H9 (cell line): ENCODE measurements around the gene RAB5IF. TPM values are rescaled to one million over a fixed set of nuclear protein-coding genes. Genes with fewer than 3 reads are reported as not detected.
"Not testable (repeated sequence)": the region's sequence is repeated elsewhere in the genome, so short reads cannot be mapped to it uniquely, and the experiment has no call there.

ENCODE experiments used
- DNase-seq: peaks from one replicate; pipeline ENCODE4 v3.0.0-alpha.2; 2017
- H2AFZ ChIP-seq: one replicate; pipeline ENCODE4 v1.6.1; 2013; ENCODE audit warnings: mild to moderate bottlenecking, low read length, control low read depth, moderate library complexity
- H2AK5ac ChIP-seq: 2 replicates; pipeline ENCODE4 v1.6.1; 2013; ENCODE audit warnings: low read length, control low read depth, mixed read lengths; ENCODE audit not compliant: insufficient read length
- H2BK120ac ChIP-seq: one replicate; pipeline ENCODE4 v1.6.1; 2013; ENCODE audit warnings: low read depth, mild to moderate bottlenecking, low read length, control low read depth, inconsistent platforms; ENCODE audit not compliant: poor library complexity, severe bottlenecking
- H2BK12ac ChIP-seq: 2 replicates; pipeline ENCODE4 v1.6.1; 2013; ENCODE audit warnings: low read length, control low read depth, mixed read lengths, low read depth; ENCODE audit not compliant: insufficient read length
- H2BK15ac ChIP-seq: 2 replicates; pipeline ENCODE4 v1.6.1; 2013; ENCODE audit warnings: low read depth, low read length, control low read depth
- H2BK20ac ChIP-seq: one replicate; pipeline ENCODE4 v1.6.1; 2013; ENCODE audit warnings: low read depth, mild to moderate bottlenecking, low read length, control low read depth, inconsistent platforms; ENCODE audit not compliant: poor library complexity, severe bottlenecking
- H2BK5ac ChIP-seq: 2 replicates; pipeline ENCODE4 v1.6.1; 2013; ENCODE audit warnings: low read length, control low read depth, mixed read lengths; ENCODE audit not compliant: insufficient read length
- H3K14ac ChIP-seq: 2 replicates; pipeline ENCODE4 v1.6.1; 2013; ENCODE audit warnings: low read length, control low read depth; ENCODE audit not compliant: insufficient read depth
- H3K18ac ChIP-seq: 2 replicates; pipeline ENCODE4 v1.6.1; 2013; ENCODE audit warnings: low read depth, mild to moderate bottlenecking, mixed read lengths, low read length, control low read depth; ENCODE audit not compliant: insufficient read length
- H3K23ac ChIP-seq: 2 replicates; pipeline ENCODE4 v1.6.1; 2013; ENCODE audit warnings: low read length, control low read depth, mixed read lengths, low read depth; ENCODE audit not compliant: insufficient read length
- H3K23me2 ChIP-seq: 2 replicates; pipeline ENCODE4 v1.6.1; 2013; ENCODE audit warnings: low read depth, mild to moderate bottlenecking, mixed read lengths, low read length, control low read depth; ENCODE audit not compliant: insufficient read length, poor library complexity, severe bottlenecking
- H3K27ac ChIP-seq: 2 replicates; pipeline ENCODE4 v1.5.1; 2013; ENCODE audit warnings: low read length, control low read depth, mixed read lengths, low read depth; ENCODE audit not compliant: insufficient read length
- H3K27me3 ChIP-seq: 2 replicates; pipeline ENCODE4 v1.6.1; 2013; ENCODE audit warnings: low read length, control low read depth, inconsistent platforms; ENCODE audit not compliant: insufficient read depth
- H3K4ac ChIP-seq: 2 replicates; pipeline ENCODE4 v1.6.1; 2013; ENCODE audit warnings: low read depth, mild to moderate bottlenecking, control low read depth, inconsistent platforms, low read length, moderate library complexity
- H3K4me1 ChIP-seq: 2 replicates; pipeline ENCODE4 v1.6.1; 2013; ENCODE audit warnings: low read length, control low read depth, inconsistent platforms; ENCODE audit not compliant: insufficient read depth
- H3K4me2 ChIP-seq: 2 replicates; pipeline ENCODE4 v1.6.1; 2013; ENCODE audit warnings: low read length, control low read depth, mixed read lengths; ENCODE audit not compliant: insufficient read length, insufficient read depth
- H3K56ac ChIP-seq: 2 replicates; pipeline ENCODE4 v1.6.1; 2013; ENCODE audit warnings: low read depth, mild to moderate bottlenecking, mixed read lengths, low read length, control low read depth; ENCODE audit not compliant: insufficient read length
- H3K79me1 ChIP-seq: 2 replicates; pipeline ENCODE4 v1.6.1; 2013; ENCODE audit warnings: low read depth, mild to moderate bottlenecking, moderate library complexity, low read length, control low read depth, inconsistent platforms; ENCODE audit not compliant: insufficient read depth, poor library complexity, severe bottlenecking
- H3K79me2 ChIP-seq: 2 replicates; pipeline ENCODE4 v1.6.1; 2013; ENCODE audit warnings: low read length, control low read depth, inconsistent platforms; ENCODE audit not compliant: insufficient read depth
- H3K9ac ChIP-seq: 2 replicates; pipeline ENCODE4 v1.6.1; 2013; ENCODE audit warnings: low read length, control low read depth, mixed read lengths; ENCODE audit not compliant: insufficient read length; ENCODE audit errors: extremely low read depth
- H3K9me3 ChIP-seq: one replicate; pipeline ENCODE4 v1.6.1; 2013; ENCODE audit warnings: low read depth, low read length, inconsistent platforms; ENCODE audit not compliant: control insufficient read depth
- H3T11ph ChIP-seq: one replicate; pipeline ENCODE4 v1.6.1; 2013; ENCODE audit warnings: mild to moderate bottlenecking, low read length, control low read depth, inconsistent platforms
- H4K20me1 ChIP-seq: one replicate; pipeline ENCODE4 v1.6.1; 2013; ENCODE audit not compliant: control insufficient read depth, insufficient read length, insufficient read depth
- H4K5ac ChIP-seq: 2 replicates; pipeline ENCODE4 v1.6.1; 2013; ENCODE audit warnings: low read depth, mild to moderate bottlenecking, mixed read lengths, low read length, control low read depth; ENCODE audit not compliant: insufficient read length
- H4K8ac ChIP-seq: replicated peaks from 2 replicates; pipeline ENCODE4 v1.6.1; 2013; ENCODE audit warnings: low read length, control low read depth, mixed read lengths, low read depth; ENCODE audit not compliant: insufficient read length
- H4K91ac ChIP-seq: 2 replicates; pipeline ENCODE4 v1.6.1; 2013; ENCODE audit warnings: low read depth, mild to moderate bottlenecking, moderate library complexity, mixed read lengths, low read length, control low read depth; ENCODE audit not compliant: insufficient read length
- H3K27ac Mint-ChIP-seq, 3 experiments: 2 replicates in 2 of 3; 3 replicates in 1 of 3; pipeline ENCODE4 v1.8.0; 2020 to 2021; ENCODE audit warnings: mixed read lengths in 3 of 3, mild to moderate bottlenecking in 1 of 3, moderate library complexity in 1 of 3
- H3K27me3 Mint-ChIP-seq: 2 replicates; pipeline ENCODE4 v1.8.0; 2021; ENCODE audit warnings: low read depth, mild to moderate bottlenecking, moderate library complexity, mixed read lengths
- H3K36me3 Mint-ChIP-seq, 3 experiments: 2 replicates in 2 of 3; 3 replicates in 1 of 3; pipeline ENCODE4 v1.8.0; 2020 to 2021; ENCODE audit warnings: low read depth in 3 of 3, mixed read lengths in 3 of 3; ENCODE audit not compliant: insufficient read depth in 1 of 3
- H3K4me1 Mint-ChIP-seq, 2 experiments: 2 replicates each; pipeline ENCODE4 v1.8.0; 2020; ENCODE audit warnings: mixed read lengths in 2 of 2
- H3K4me3 Mint-ChIP-seq, 2 experiments: 2 replicates in 1 of 2; 3 replicates in 1 of 2; pipeline ENCODE4 v1.8.0; 2020 to 2021; ENCODE audit warnings: mild to moderate bottlenecking in 2 of 2, mixed read lengths in 2 of 2, moderate library complexity in 1 of 2
- H3K9me3 Mint-ChIP-seq, 2 experiments: 2 replicates in 1 of 2; 3 replicates in 1 of 2; pipeline ENCODE4 v1.8.0; 2020; ENCODE audit warnings: mild to moderate bottlenecking in 2 of 2, mixed read lengths in 2 of 2, moderate library complexity in 1 of 2
- WGBS: extraction: QIAGEN DNeasy Blood & Tissue Kit; methylation state at CpG from one replicate; pipeline ENCODE4 v1.1.7; 2013; ENCODE audit warnings: missing lambda C conversion rate, low lambda C conversion rate, mixed read lengths; ENCODE audit not compliant: insufficient read length; ENCODE audit errors: extremely low coverage; 5-methylcytosine and 5-hydroxymethylcytosine counted together
- total RNA-seq: library from RNA; stranded (reverse); gene quantifications from 2 replicates; pipeline ENCODE4 v1.2.1, GENCODE V29; 2021

Gene RAB5IF
- total RNA-seq, 1 experiment from 2014 or later: 96.5 TPM

GRCh38 chr20:36564726-36565121 is 40.9 kb upstream of the RAB5IF start:
- H4K20me1 ChIP-seq, H3K9me3 ChIP-seq, H3K27ac Mint-ChIP-seq, H3K27me3 Mint-ChIP-seq, H4K5ac ChIP-seq, DNase-seq, H3K18ac ChIP-seq, H3K4me2 ChIP-seq, H2AFZ ChIP-seq, H3K9ac ChIP-seq, H4K8ac ChIP-seq, H2BK5ac ChIP-seq, H3K27ac ChIP-seq, H2BK120ac ChIP-seq, H3K56ac ChIP-seq, H3K79me1 ChIP-seq, H2BK12ac ChIP-seq, H3K23me2 ChIP-seq, H2BK20ac ChIP-seq, H3K79me2 ChIP-seq, H3T11ph ChIP-seq, H3K4ac ChIP-seq, H2AK5ac ChIP-seq, H3K4me1 ChIP-seq, H4K91ac ChIP-seq, H3K4me3 Mint-ChIP-seq, H3K14ac ChIP-seq, H2BK15ac ChIP-seq, H3K23ac ChIP-seq, H3K27me3 ChIP-seq: not testable (repeated sequence)
- H3K36me3 Mint-ChIP-seq: peaks cover 15 to 33% (median 16%) of the 10 kb centered on the region in 3 experiments
- H3K4me1 Mint-ChIP-seq: peaks cover 29 to 35% of the 10 kb centered on the region in 2 experiments
- peaks cover 12 to 14% of the 10 kb centered on the region in 2 experiments for H3K9me3 Mint-ChIP-seq
- WGBS: no CpG with 5 or more reads among the region's 6 CpGs
